ENCODE measurements around the gene MAP7D2. TPM values are rescaled to one million over a fixed set of nuclear protein-coding genes. Genes with fewer than 3 reads are reported as not detected.

The MAP7D2 gene
- total and polyA plus RNA-seq, 9 of the 15 experiments (the other 6 are each of a cell fraction or from before 2014, with no cell fraction given): 0.01 to 0.04 (median 0.03) TPM; not detected in 4

DNA sequence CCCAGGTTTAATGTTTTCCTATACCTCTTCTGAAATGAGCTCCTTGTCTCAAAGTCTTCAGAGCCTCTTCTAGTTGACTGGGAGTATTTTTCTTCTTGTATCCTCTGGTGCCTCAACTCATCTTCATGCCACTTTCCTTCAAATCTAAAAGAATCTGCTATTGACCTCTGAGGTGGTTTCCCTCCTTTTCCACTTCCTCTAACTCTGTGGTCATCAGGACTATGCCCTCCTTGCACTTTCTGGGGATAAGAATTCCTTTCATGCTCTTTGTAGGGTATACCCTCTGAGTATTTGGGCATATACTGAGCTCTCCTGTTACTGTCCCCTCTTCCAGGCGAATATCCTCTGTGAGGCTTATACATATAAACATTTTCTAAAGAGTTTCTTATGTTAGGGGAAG is 150.7 kb downstream of the MAP7D2 start:
- Histone ChIP-seq H3K9me1 (ENCODE audit: control insufficient read depth, insufficient read depth, low read length) (no peaks in the 10 kb centered on the region), H3K27ac (ENCODE audit: extremely low read depth, low read depth, low read length) (no peak overlapping the region), H3K4me2 (ENCODE audit: insufficient read depth, low read length) (no peak overlapping the region), H3K4me3 (no peak overlapping the region), H2AFZ (ENCODE audit: low read depth, low read length) (no peak overlapping the region), H4K20me1 (replicated peaks; ENCODE audit: control insufficient read depth, insufficient read depth, low read length) (no peaks in the 10 kb centered on the region), H3K36me3 (ENCODE audit: control insufficient read depth, insufficient read depth, low read length) (0 out of 3 replicates have a peak, but pooled peaks cover 2% of the 10 kb centered on the region), H3K79me2 (ENCODE audit: control insufficient read depth, insufficient read depth, low read length) (no peaks in the 10 kb centered on the region), H3K4me1 (replicated peaks in 1 of 2; ENCODE audit: control insufficient read depth in 2 of 2, insufficient read depth in 2 of 2, low read length in 2 of 2) (no peaks in the 10 kb centered on the region; a peak in 2 of 5 replicates), H3K9me3 (replicated peaks; ENCODE audit: control insufficient read depth, insufficient read depth, low read depth, low read length) (no peaks in the 10 kb centered on the region), H3K9ac (ENCODE audit: insufficient read depth in 1 of 2, low read depth in 2 of 2, low read length in 2 of 2) (no peak overlapping the region), H3K27me3 (ENCODE audit: control insufficient read depth in 2 of 2, insufficient read depth in 2 of 2, low read length in 2 of 2) (no peaks in the 10 kb centered on the region)
- no peak for ATAC-seq
- 75% methylated on average over 1 of the region's 1 CpG for WGBS (ENCODE audit: insufficient coverage, low coverage, missing lambda C conversion rate)
- no peak for FAIRE-seq
- no peak for TF ChIP-seq SPI1 (IDR thresholded peaks at IDR 0.05; ENCODE audit: borderline replicate concordance, low read depth, low read length)
- no peak for TF ChIP-seq MTA3 (IDR thresholded peaks at IDR 0.05; ENCODE audit: borderline replicate concordance)
- TF ChIP-seq ETV5 (CRISPR knock-in tag; IDR thresholded peaks at IDR 0.05; ENCODE audit: low read depth): no peak
- TF ChIP-seq FOXK1 (CRISPR knock-in tag; IDR thresholded peaks at IDR 0.05; ENCODE audit: borderline replicate concordance): no peak
- TF ChIP-seq, protein P1, sequence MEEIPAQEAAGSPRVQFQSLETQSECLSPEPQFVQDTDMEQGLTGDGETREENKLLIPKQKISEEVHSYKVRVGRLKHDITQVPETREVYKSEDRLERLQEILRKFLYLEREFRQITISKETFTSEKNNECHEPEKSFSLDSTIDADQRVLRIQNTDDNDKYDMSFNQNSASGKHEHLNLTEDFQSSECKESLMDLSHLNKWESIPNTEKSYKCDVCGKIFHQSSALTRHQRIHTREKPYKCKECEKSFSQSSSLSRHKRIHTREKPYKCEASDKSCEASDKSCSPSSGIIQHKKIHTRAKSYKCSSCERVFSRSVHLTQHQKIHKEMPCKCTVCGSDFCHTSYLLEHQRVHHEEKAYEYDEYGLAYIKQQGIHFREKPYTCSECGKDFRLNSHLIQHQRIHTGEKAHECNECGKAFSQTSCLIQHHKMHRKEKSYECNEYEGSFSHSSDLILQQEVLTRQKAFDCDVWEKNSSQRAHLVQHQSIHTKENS (CRISPR knock-in tag; IDR thresholded peaks at IDR 0.05): no peak
- no peak for TF ChIP-seq ZNF140 (CRISPR knock-in tag; IDR thresholded peaks at IDR 0.05)
- TF ChIP-seq, protein P2, sequence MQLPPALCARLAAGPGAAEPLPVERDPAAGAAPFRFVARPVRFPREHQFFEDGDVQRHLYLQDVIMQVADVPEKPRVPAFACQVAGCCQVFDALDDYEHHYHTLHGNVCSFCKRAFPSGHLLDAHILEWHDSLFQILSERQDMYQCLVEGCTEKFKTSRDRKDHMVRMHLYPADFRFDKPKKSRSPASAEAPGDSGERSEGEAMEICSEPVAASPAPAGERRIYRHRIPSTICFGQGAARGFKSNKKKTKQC (CRISPR knock-in tag; IDR thresholded peaks at IDR 0.05): no peak
- ChIA-PET POLR2A (no interaction called here), CTCF (ENCODE audit: low intra/inter-chr PET ratio) (no interaction called here)
- in situ Hi-C loops (cut with MboI) (no loop called here), intact Hi-C loops (cut with micrococcal nuclease) (no loop called here)
- BruUV-seq (replicated peaks): no TSS peak
- DNase-seq (ENCODE audit: extremely low read depth in 1 of 4, low spot score in 3 of 4): no peak
